Mesendoderm (in vitro differentiated cells): Measurements from ENCODE around the gene KRTAP15-1.

Source experiments
- DNase-seq: peaks from one replicate; pipeline ENCODE4 v3.0.0; 2013
- H2AK5ac ChIP-seq: 2 replicates; pipeline ENCODE4 v1.6.1; 2013; ENCODE audit warnings: low read length, inconsistent platforms
- H2BK120ac ChIP-seq: 2 replicates; pipeline ENCODE4 v1.6.1; 2013; ENCODE audit warnings: low read depth, mild to moderate bottlenecking, low read length, moderate library complexity, mixed read lengths
- H2BK15ac ChIP-seq: replicated peaks from 2 replicates; pipeline ENCODE4 v1.6.1; 2013; ENCODE audit warnings: low read depth, mild to moderate bottlenecking, moderate library complexity
- H2BK5ac ChIP-seq: 2 replicates; pipeline ENCODE4 v1.6.1; 2013; ENCODE audit warnings: low read length, inconsistent platforms
- H3K18ac ChIP-seq: 2 replicates; pipeline ENCODE4 v1.6.1; 2013; ENCODE audit warnings: mild to moderate bottlenecking, low read length, mixed read lengths
- H3K23ac ChIP-seq: one replicate; pipeline ENCODE4 v1.6.1; 2013; ENCODE audit warnings: low read length
- H3K27ac ChIP-seq: 2 replicates; pipeline ENCODE4 v1.5.1; 2013; ENCODE audit warnings: low read depth, mild to moderate bottlenecking, inconsistent platforms, low read length, moderate library complexity
- H3K27me3 ChIP-seq: 2 replicates; pipeline ENCODE4 v1.6.1; 2013; ENCODE audit warnings: low read length, control low read depth, mild to moderate bottlenecking, inconsistent platforms; ENCODE audit not compliant: insufficient read depth, poor library complexity
- H3K36me3 ChIP-seq: 2 replicates; pipeline ENCODE4 v1.6.1; 2013; ENCODE audit warnings: low read length, inconsistent platforms; ENCODE audit not compliant: control insufficient read depth, insufficient read depth
- H3K4ac ChIP-seq: one replicate; pipeline ENCODE4 v1.6.1; 2013; ENCODE audit warnings: low read depth, mild to moderate bottlenecking, low read length, moderate library complexity
- H3K4me1 ChIP-seq: 2 replicates; pipeline ENCODE4 v1.6.1; 2013; ENCODE audit warnings: low read depth, low read length, inconsistent platforms; ENCODE audit not compliant: control insufficient read depth
- H3K4me2 ChIP-seq: 2 replicates; pipeline ENCODE4 v1.6.1; 2013; ENCODE audit warnings: low read length
- H3K4me3 ChIP-seq: 2 replicates; pipeline ENCODE4 v1.5.1; 2013; ENCODE audit warnings: mild to moderate bottlenecking, low read length
- H3K56ac ChIP-seq: one replicate; pipeline ENCODE4 v1.6.1; 2013; ENCODE audit warnings: low read length
- H3K79me1 ChIP-seq: 2 replicates; pipeline ENCODE4 v1.6.1; 2013; ENCODE audit warnings: low read length, inconsistent platforms
- H3K79me2 ChIP-seq: 2 replicates; pipeline ENCODE4 v1.6.1; 2013; ENCODE audit warnings: mild to moderate bottlenecking, low read length; ENCODE audit not compliant: control insufficient read depth, insufficient read depth
- H3K9ac ChIP-seq: 2 replicates; pipeline ENCODE4 v1.6.1; 2013; ENCODE audit warnings: low read length, inconsistent platforms
- H4K5ac ChIP-seq: one replicate; pipeline ENCODE4 v1.6.1; 2013; ENCODE audit warnings: low read length
- H4K8ac ChIP-seq: one replicate; pipeline ENCODE4 v1.6.1; 2013; ENCODE audit warnings: low read depth, mild to moderate bottlenecking, control low read depth, low read length, moderate library complexity
- WGBS: extraction: QIAGEN DNeasy Blood & Tissue Kit; methylation state at CpG from one replicate; pipeline ENCODE4 v1.1.7; 2013; ENCODE audit warnings: low lambda C conversion rate, missing lambda C conversion rate; ENCODE audit not compliant: insufficient coverage; ENCODE audit errors: extremely low coverage; 5-methylcytosine and 5-hydroxymethylcytosine counted together

Gene KRTAP15-1

GRCh38 chr21:30425826-30426225 lies 14.2 kb upstream of the KRTAP15-1 start, which contains the start of gene KRTAP13-3:
Gene KRTAP13-3 (minus strand): TSS chr21:30425926. CDS start chr21:30425912, 14 bp downstream.
- DNase-seq: no peak
- WGBS: no CpG with 5 or more reads among the region's 5 CpGs
- H3K79me1 ChIP-seq: no peaks in the 10 kb centered on the region
- no peak within 1 kb of the TSS for H3K27ac ChIP-seq
- no peak within 1 kb of the TSS for H3K56ac ChIP-seq
- H3K4me2 ChIP-seq: no peak within 1 kb of the TSS
- no peak within 1 kb of the TSS for H3K4me3 ChIP-seq
- no peaks in the 10 kb centered on the region for H3K4me1 ChIP-seq
- no peak within 1 kb of the TSS for H4K8ac ChIP-seq
- H3K79me2 ChIP-seq: no peaks in the 10 kb centered on the region
- H3K27me3 ChIP-seq: no peaks in the 10 kb centered on the region
- H2BK5ac ChIP-seq: no peak within 1 kb of the TSS
- no peak within 1 kb of the TSS for H2BK120ac ChIP-seq
- H3K9ac ChIP-seq: no peak within 1 kb of the TSS
- H2AK5ac ChIP-seq: no peak within 1 kb of the TSS
- no peak within 1 kb of the TSS for H3K4ac ChIP-seq
- H3K18ac ChIP-seq: no peak within 1 kb of the TSS
- no peaks in the 10 kb centered on the region for H3K36me3 ChIP-seq
- no peak within 1 kb of the TSS for H3K23ac ChIP-seq
- H4K5ac ChIP-seq: no peak within 1 kb of the TSS
- no peak within 1 kb of the TSS for H2BK15ac ChIP-seq

GRCh38 chr21:30426731-30427130 lies 13.3 kb upstream of the KRTAP15-1 start:
- Histone ChIP-seq H3K79me2 (no peaks in the 10 kb centered on the region), H3K23ac (no peak overlapping the region), H3K18ac (no peak overlapping the region), H3K4me2 (no peak overlapping the region), H4K5ac (peak overlapping the region; percentile 40), H2BK15ac (no peak overlapping the region), H2AK5ac (no peak overlapping the region), H3K4me1 (no peaks in the 10 kb centered on the region), H3K27me3 (no peaks in the 10 kb centered on the region), H2BK5ac (no peak overlapping the region), H3K9ac (no peak overlapping the region), H3K79me1 (no peaks in the 10 kb centered on the region), H3K27ac (no peak overlapping the region), H3K4ac (no peak overlapping the region), H2BK120ac (no peak overlapping the region), H3K56ac (no peak overlapping the region), H3K36me3 (no peaks in the 10 kb centered on the region), H4K8ac (no peak overlapping the region), H3K4me3 (no peak overlapping the region)
- no CpG with 5 or more reads among the region's 3 CpGs for WGBS
- peak; percentile 88 for DNase-seq

- no peak within 1 kb of the TSS for H2BK15ac ChIP-seq
- H4K5ac ChIP-seq: no peak within 1 kb of the TSS
- H3K9ac ChIP-seq: no peak within 1 kb of the TSS
- no peaks in the 10 kb centered on the region for H3K79me2 ChIP-seq
- WGBS: no CpG with 5 or more reads among the region's 9 CpGs
- H3K4me3 ChIP-seq: no peak within 1 kb of the TSS
- H3K27me3 ChIP-seq: no peaks in the 10 kb centered on the region
- H3K18ac ChIP-seq: no peak within 1 kb of the TSS
- H3K36me3 ChIP-seq: no peaks in the 10 kb centered on the region
- H3K4ac ChIP-seq: no peak within 1 kb of the TSS
- H3K4me2 ChIP-seq: no peak within 1 kb of the TSS
- H3K79me1 ChIP-seq: no peaks in the 10 kb centered on the region
- DNase-seq: no peak
- no peak within 1 kb of the TSS for H3K23ac ChIP-seq
- H2BK120ac ChIP-seq: no peak within 1 kb of the TSS
- H4K8ac ChIP-seq: no peak within 1 kb of the TSS
- no peak within 1 kb of the TSS for H2AK5ac ChIP-seq
- no peak within 1 kb of the TSS for H2BK5ac ChIP-seq
- no peak within 1 kb of the TSS for H3K56ac ChIP-seq
- H3K4me1 ChIP-seq: no peaks in the 10 kb centered on the region
- H3K27ac ChIP-seq: no peak within 1 kb of the TSS
Measured at GRCh38 chr21:30430170-30430655, 9.9 kb upstream of the KRTAP15-1 start, which contains the start of gene KRTAP13-4. Gene KRTAP13-4 (plus strand): TSS chr21:30430220. CDS start chr21:30430276, 56 bp downstream.

- H3K79me2 ChIP-seq: no peaks in the 10 kb centered on the region
- H2AK5ac ChIP-seq: no peak overlapping the region
- no peak overlapping the region for H3K4ac ChIP-seq
- H3K4me1 ChIP-seq: no peaks in the 10 kb centered on the region
- no peak overlapping the region for H3K56ac ChIP-seq
- no peak overlapping the region for H3K23ac ChIP-seq
- no peak overlapping the region for H3K4me2 ChIP-seq
- no peak overlapping the region for H4K8ac ChIP-seq
- H2BK15ac ChIP-seq: no peak overlapping the region
- H4K5ac ChIP-seq: no peak overlapping the region
- no peaks in the 10 kb centered on the region for H3K27me3 ChIP-seq
- no peak overlapping the region for H3K18ac ChIP-seq
- H3K36me3 ChIP-seq: no peaks in the 10 kb centered on the region
- no peaks in the 10 kb centered on the region for H3K79me1 ChIP-seq
- H3K27ac ChIP-seq: no peak overlapping the region
- no peak overlapping the region for H3K9ac ChIP-seq
- DNase-seq: peak; percentile 83
- H3K4me3 ChIP-seq: no peak overlapping the region
- WGBS: no CpG with 5 or more reads among the region's 10 CpGs
- no peak overlapping the region for H2BK120ac ChIP-seq
- H2BK5ac ChIP-seq: no peak overlapping the region
Measured at GRCh38 chr21:30434033-30434631, 5.9 kb upstream of the KRTAP15-1 start.

- WGBS: no CpG with 5 or more reads among the region's 3 CpGs
- no peak overlapping the region for H2BK5ac ChIP-seq
- no peak overlapping the region for H3K4me2 ChIP-seq
- H3K56ac ChIP-seq: no peak overlapping the region
- H3K18ac ChIP-seq: no peak overlapping the region
- H4K5ac ChIP-seq: no peak overlapping the region
- H4K8ac ChIP-seq: no peak overlapping the region
- H2AK5ac ChIP-seq: no peak overlapping the region
- no peak overlapping the region for H2BK15ac ChIP-seq
- H3K27ac ChIP-seq: no peak overlapping the region
- no peak for DNase-seq
- H3K9ac ChIP-seq: no peak overlapping the region
- no peak overlapping the region for H3K23ac ChIP-seq
- H3K27me3 ChIP-seq: no peaks in the 10 kb centered on the region
- no peak overlapping the region for H2BK120ac ChIP-seq
- no peaks in the 10 kb centered on the region for H3K79me1 ChIP-seq
- H3K4ac ChIP-seq: no peak overlapping the region
- H3K79me2 ChIP-seq: no peaks in the 10 kb centered on the region
- no peaks in the 10 kb centered on the region for H3K36me3 ChIP-seq
- no peaks in the 10 kb centered on the region for H3K4me1 ChIP-seq
- no peak overlapping the region for H3K4me3 ChIP-seq
Measured at GRCh38 chr21:30437010-30437565, 3.0 kb upstream of the KRTAP15-1 start.

- no peak overlapping the region for H4K5ac ChIP-seq
- no peak overlapping the region for H2AK5ac ChIP-seq
- H2BK15ac ChIP-seq: no peak overlapping the region
- no peak overlapping the region for H4K8ac ChIP-seq
- H3K4me2 ChIP-seq: no peak overlapping the region
- H3K23ac ChIP-seq: no peak overlapping the region
- H3K79me1 ChIP-seq: no peaks in the 10 kb centered on the region
- H2BK5ac ChIP-seq: no peak overlapping the region
- no peak overlapping the region for H3K4ac ChIP-seq
- H3K9ac ChIP-seq: no peak overlapping the region
- H3K27ac ChIP-seq: no peak overlapping the region
- no peak for DNase-seq
- no peaks in the 10 kb centered on the region for H3K36me3 ChIP-seq
- no peak overlapping the region for H3K56ac ChIP-seq
- no peak overlapping the region for H2BK120ac ChIP-seq
- no peaks in the 10 kb centered on the region for H3K79me2 ChIP-seq
- H3K18ac ChIP-seq: no peak overlapping the region
- no peak overlapping the region for H3K4me3 ChIP-seq
- no peaks in the 10 kb centered on the region for H3K4me1 ChIP-seq
- no peaks in the 10 kb centered on the region for H3K27me3 ChIP-seq
Measured at GRCh38 chr21:30443226-30443625, 3.2 kb downstream of the KRTAP15-1 start.
